ENCODE data around the gene CLCN6. TPM values are rescaled to one million over a fixed set of nuclear protein-coding genes. Genes with fewer than 3 reads are reported as not detected.
A peak's percentile ranks its signal among the peaks of the same experiment; 100 is the strongest.

The CLCN6 gene
- total RNA-seq, 2 donors from 2014 or later, result 32.1 to 49.0 TPM

DNA sequence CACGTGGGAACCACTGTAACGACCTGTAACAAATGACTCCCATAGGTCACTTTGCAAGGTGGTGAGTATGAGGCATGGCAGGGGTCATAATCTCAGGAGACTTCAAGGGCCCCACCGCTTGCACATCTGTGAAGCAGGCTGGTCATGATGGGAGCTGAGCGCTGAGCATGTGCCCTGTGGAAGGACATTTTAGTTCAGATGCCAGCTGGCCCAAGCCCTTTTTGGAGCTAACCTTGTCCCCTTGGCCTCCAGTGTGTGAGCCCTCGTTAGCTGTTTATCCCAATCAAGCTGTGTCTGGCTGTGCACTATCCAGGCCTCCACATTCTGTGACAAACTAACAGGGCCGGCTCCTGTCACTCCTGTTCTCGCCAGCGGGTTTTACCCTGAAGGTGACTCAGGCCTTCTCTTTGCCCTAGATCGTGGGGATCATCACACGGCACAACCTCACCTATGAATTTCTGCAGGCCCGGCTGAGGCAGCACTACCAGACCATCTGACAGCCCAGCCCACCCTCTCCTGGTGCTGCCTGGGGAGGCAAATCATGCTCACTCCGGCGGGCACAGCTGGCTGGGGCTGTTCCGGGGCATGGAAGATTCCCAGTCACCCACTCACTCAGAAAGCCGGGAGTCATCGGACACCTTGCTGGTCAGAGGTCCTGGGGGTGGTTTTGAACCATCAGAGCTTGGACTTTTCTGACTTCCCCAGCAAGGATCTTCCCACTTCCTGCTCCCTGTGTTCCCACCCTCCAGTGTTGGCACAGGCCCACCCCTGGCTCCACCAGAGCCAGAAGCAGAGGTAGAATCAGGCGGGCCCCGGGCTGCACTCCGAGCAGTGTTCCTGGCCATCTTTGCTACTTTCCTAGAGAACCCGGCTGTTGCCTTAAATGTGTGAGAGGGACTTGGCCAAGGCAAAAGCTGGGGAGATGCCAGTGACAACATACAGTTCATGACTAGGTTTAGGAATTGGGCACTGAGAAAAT is 34.0 kb downstream of the CLCN6 start:
- ATAC-seq (peak; percentile 10 to 24), DNase-seq (peak; percentile 38)
- intact Hi-C loops (cut with DNase I), result loop anchor here (2.0 to 5.0 kb wide), 2 partner anchors 53 to 127 kb away; no protein-coding TSS in a partner anchor

DNA sequence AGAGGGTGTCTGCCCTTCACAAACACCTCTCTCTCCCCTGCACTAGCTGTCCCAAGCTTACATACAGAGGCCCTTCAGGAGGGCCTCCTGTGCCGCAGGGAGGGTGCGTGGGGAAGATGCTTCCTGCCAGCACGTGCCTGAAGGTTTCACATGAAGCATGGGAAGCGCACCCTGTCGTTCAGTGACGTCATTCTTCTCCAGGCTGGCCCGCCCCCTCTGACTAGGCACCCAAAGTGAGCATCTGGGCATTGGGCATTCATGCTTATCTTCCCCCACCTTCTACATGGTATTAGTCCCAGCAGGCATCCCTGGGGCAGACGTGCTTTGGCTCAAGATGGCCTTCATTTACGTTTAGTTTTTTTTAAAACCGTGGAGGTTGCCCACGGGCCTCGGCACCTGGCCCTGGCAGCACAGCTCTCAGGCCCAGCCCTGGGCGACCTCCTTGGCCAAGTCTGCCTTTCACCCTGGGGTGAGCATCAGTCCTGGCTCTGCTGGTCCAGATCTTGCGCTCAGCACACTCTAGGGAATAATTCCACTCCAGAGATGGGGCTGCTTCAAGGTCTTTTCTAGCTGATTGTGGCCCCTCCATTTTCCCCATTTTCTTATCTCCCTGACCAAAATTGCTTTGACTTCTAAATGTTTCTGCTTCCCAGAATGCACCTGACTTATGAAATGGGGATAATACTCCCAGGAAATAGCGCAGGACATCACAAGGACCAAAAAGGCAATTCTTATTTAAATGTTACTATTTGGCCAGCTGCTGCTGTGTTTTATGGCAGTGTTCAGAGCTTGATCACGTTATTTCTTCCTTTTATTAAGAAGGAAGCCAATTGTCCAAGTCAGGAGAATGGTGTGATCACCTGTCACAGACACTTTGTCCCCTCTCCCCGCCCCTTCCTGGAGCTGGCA is 35.5 kb downstream of the CLCN6 start:
- ATAC-seq, result peak; percentile 14 to 30
- DNase-seq, result peak; percentile 59
- intact Hi-C loops (cut with DNase I), result no loop called here

DNA sequence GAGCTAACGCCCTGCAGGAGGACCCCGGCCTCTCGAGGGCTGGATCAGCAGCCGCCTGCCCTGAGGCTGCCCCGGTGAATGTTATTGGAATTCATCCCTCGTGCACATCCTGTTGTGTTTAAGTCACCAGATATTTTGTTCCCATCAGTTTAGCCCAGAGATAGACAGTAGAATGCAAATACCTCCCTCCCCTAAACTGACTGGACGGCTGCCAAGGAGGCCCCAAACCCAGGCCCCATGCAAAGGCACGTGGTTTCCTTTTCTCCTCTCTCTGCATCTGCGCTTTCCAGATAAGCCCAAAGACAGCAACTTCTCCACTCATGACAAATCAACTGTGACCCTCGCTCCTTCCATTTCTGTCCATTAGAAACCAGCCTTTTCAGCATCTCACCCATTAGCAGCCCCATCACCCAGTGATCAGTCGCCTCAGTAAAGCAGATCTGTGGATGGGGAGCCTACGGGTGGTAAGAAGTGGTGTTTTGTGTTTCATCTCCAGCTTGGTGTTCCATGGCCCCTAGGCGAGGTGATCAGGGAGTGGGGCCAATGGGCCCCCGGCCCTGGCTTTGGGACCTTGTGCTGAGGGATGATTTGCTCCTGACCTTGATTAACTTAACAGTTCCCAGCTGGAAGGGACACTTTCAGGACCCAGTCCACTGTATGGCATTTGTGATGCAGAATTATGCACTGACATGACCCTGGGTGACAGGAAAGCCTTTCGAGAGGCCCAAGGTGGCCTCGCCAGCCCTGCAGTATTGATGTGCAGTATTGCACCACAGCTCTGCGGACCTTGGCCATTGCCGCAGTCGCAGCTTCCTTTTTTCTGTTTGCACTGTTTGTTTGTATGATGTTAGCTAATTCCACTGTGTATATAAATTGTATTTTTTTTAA is 36.4 kb downstream of the CLCN6 start:
- DNase-seq, result peak; percentile 50
- peak in 1 of 2 donors; percentile 9 for ATAC-seq
- intact Hi-C loops (cut with DNase I), result no loop called here

DNA sequence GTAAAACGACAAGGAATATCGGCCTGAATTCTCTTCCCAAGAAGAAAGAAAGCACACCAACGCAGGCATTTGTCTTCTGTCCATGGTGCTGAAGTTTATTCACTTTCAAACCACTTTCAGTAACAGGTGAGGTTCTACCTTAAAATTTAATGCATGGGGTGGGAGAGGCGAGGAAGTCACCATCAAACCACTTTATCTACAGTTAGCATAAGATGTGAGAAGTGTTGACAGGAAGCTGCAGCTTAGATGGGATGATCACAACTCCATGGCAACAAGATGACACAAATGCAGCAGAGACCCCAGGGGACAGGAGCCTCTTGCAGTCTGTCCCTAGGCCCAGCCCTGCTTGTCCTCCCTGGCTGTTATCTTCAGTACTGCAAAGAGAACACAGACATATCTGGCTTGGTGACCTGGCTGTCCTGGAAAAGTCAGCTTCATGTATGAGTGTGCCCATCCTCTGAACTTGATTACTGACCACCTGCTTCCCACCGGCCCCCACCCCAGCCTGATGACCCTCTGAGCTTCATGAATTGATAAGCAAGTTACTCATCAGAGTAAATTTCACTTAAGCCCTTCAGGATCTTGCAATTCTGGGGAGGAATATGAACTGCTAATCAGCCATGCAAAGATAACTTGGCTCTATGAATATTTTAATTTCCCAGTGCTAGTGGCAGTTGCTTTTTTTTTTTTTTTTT is 39.8 kb downstream of the CLCN6 start:
- ATAC-seq, result no peak
- DNase-seq, result no peak
- intact Hi-C loops (cut with DNase I), result no loop called here

DNA sequence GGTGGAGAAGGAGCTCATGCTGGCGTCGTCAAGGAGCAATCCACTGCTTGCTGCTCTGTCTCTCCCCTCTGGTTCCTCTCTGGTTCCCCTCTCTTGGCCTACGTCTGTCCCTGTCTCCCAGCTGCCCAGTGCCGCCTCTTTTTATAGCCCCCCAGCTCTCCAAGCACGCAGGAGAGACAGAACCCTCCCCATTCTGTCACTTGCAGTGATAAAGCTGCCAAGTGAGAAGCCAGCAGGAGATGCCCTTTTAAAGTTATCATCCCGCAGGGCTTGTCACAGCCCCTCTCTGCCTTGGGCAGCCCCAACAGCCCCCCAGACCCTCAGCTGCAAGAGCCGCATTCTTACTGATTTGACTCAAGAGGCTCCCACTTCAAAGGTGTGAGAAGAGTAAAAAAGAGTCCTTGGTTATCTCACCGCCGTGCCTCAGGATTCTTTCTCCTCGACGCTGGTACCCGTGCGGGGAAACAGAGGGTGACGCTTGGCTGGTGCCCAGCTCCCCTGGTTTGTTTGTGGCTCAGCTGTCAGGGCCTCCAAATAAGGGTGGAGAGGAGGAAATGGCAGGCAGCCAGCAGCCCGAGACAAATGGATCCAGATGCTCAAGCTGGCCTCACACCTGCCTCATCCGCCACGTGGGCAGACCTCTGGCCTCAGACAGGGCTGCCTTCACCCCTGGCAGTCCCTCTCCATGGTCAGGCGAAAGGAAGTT is 41.8 kb downstream of the CLCN6 start, which contains the start of gene NPPA:
TSS of gene NPPA (minus strand) at position 117 of the 706 bp plus-strand sequence. CDS start at position 18, 99 bp downstream.
- intact Hi-C loops (cut with DNase I), result loop anchor here in 1 of 2 donors (1.0 to 2.0 kb wide), 2 partner anchors 26 to 39 kb away; no protein-coding TSS in a partner anchor
- ATAC-seq, result peak; percentile 60 to 64

DNA sequence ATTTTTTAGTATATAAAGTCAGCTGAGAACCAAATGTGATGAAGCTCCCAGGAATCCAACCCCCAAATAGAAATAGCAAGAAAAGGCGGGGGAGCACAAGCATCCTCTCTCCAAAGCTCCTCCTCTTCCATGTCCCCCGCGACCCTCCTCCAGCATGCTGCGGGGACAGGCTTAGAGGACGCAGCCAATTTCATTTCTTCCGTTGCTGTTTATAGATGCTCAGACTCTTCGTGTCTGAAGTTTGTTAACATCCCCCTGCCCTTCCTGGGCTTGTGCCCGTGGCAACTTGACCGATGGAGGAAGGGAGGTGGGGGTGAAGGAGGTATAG is 42.3 kb downstream of the CLCN6 start:
- ATAC-seq (peak in 1 of 2 donors; percentile 5), DNase-seq (no peak)
- intact Hi-C loops (cut with DNase I), result loop anchor here in 1 of 2 donors (1.0 to 2.0 kb wide), 2 partner anchors 26 to 38 kb away; no protein-coding TSS in a partner anchor

More for the DNA sequence above, 41.8 kb downstream of the CLCN6 start, which contains the start of gene NPPA:
- DNase-seq, result peak; percentile 91

DNA sequence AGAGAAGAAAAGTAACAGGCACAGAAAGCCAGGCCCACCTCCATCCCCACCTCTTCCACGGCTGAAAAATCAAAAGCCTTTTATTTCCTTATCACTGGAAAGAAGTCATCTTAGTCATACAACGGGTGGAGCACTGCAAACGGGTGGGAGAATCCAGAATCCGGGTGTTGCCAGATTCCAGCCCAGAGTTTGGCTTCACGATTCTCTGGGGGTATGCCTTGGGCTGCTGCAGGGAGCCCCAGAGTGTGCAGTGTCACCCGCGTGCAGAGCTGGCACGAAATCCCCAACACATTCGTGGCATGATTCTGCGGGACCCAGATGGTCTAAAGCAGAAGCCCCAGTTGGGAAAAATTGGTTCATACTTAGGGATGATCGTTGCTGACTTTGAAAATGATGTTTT is 44.2 kb downstream of the CLCN6 start:
- intact Hi-C loops (cut with DNase I), result no loop called here
- no peak for ATAC-seq
- no peak for DNase-seq

DNA sequence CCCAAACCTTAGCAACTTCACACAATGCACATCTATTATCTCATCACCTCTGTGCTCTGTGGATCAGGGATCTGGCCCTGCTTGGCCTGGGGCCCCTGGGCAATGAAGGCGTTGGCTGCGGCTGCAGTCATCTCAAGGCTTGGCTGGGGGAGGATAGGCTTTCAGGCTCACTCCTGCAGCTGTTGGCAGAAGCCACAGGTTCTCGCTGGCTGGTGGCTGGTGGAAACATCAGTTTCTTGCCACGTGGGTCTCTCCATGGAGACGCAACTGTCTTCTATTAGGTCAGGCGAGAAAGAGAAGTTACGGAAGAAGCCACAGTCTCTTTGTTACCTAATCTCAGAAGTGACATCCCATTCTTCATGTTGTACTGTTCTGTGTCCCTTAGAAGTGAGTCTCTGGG is 45.2 kb downstream of the CLCN6 start:
- intact Hi-C loops (cut with DNase I), result no loop called here
- ATAC-seq (no peak), DNase-seq (no peak)

DNA sequence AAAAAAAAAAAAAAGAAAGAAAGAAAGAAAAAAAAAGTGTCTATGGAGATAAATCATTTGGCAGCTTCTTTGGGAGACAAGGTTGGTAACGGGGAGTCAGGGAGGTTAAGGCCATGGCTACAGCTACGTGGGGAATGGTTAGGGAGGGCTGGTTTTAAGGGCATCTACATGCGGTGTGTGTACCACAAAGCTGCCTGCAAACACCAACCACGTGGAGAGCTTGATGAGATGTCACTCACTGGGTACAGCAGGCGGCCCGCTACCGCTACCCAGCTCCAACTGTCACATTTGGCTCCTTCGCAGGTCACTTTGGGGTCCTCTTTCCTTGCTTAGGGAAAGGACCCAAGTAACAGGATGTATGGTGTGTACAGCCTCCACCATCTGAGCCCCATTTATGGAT is 48.5 kb downstream of the CLCN6 start:
- intact Hi-C loops (cut with DNase I), result no loop called here
- no peak for ATAC-seq
- no peak for DNase-seq

DNA sequence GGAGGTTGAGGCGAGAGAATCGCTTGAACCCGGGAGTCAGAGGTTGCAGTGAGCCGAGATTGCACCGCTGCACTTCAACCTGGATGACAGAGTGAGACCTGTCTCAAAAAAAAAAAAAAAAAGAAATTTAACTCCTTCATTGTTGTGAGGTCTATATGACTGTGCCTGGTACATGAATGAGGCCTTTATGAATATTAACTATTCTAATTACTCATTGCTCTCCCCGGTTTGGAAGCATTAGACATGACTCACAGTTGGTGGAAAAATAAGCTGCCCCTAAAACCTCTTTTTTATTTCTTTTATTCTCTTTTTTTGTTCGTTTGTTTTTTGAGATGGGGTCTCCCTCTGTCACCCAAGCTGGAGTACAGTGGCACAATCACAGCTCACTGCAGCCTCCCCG is 49.4 kb downstream of the CLCN6 start:
- intact Hi-C loops (cut with DNase I), result no loop called here
- no peak for ATAC-seq

DNA sequence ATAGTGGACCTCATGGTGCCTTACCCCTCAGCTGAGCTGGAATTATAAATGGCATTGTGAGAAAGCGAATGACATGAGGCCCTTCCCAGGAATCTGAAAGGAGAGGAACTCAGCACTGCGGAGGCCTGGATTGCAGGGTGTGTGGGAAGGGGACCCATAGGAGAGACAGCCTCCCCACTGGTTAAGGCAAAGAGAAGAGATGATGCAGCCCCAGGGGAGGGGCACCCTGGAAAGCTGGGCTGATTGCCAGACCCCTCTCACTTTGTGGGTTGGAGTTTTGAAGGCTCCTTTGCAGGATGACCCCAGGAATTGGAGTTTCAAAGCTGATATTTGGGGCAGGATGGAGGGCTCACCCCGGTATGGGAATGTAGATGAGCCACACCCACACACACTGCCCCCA is 50.7 kb downstream of the CLCN6 start:
- DNase-seq (no peak), ATAC-seq (peak in 1 of 2 donors; percentile 22)
- intact Hi-C loops (cut with DNase I), result no loop called here

More for the DNA sequence above, 49.4 kb downstream of the CLCN6 start:
- DNase-seq, result no peak

DNA sequence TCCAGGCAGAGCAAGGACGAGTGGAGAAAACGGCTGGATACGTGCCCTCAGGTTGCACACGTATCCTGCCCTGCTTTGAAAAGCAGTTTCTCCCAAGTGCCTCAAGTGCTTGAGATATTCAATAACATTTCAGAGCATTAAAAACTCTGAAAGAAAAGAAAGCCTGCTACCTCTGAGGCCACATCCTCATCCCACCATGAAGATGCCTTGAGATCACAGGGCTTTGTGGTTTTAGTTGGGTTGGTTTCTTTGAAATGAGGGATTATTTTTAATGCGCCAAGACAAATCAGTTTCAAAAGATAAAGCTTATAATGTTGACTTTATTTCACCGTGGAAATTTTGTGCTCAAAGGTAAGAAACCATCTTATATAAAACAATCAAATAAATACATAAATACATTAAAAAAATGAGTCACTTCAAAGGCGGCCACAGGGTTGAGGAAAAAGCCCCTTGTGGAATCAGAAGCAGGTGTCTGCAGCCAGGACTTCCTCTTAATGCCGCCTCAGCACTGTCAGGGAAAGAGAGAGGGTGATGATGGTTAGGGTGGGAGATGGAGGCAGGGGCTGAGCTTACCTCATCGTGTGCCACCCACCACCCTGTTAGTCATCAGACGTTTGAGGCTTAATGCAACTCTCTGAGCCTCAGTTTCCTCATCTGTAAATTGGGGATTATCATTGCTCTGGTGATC is 51.3 kb downstream of the CLCN6 start:
- ATAC-seq (no peak), DNase-seq (no peak)
- intact Hi-C loops (cut with DNase I), result no loop called here

DNA sequence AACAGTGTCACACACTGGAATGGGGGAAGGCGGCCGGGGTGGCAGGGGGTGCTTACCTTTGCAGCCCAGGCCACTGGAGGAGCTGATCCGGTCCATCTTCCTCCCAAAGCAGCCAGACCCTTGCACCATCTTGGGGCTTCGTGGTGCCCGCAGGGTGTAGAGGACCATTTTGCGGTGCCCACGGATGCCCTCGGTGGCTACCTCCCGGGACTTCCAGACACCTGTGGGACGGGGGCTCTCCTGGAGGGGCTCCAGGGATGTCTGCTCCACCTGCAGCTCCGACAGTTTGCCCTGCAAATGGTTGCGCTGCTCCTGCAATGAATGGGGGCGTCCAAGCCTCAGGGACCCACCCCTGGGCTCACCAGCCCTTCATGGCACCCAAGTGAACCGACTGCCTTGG is 52.2 kb downstream of the CLCN6 start:
- DNase-seq, result no peak
- ATAC-seq, result no peak
- intact Hi-C loops (cut with DNase I), result loop anchor here in 1 of 2 donors (2.0 kb wide), 1 partner anchor 49 kb away; no protein-coding TSS in a partner anchor

DNA sequence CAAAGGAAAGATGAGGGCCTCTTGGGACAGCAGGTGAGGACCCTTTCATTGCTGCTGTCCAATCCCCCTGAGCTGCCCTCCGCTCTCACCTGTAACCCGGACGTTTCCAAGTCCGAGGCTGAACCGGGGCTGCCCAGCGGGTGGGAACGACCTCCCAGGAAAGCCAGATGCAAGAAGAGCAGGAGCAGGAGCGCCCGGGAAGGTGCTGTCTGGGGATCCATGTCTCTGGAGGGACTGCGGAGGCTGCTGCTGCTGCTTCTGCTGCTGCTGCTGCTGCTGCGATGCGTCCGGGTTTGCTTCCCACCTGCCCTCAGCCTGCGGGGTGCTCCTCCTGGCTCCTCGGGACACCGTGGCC is 52.6 kb downstream of the CLCN6 start, which contains the start of gene NPPB:
TSS of gene NPPB (minus strand) at position 333 of the 355 bp plus-strand sequence. CDS start at position 221, 112 bp downstream.
- intact Hi-C loops (cut with DNase I), result loop anchor here in 1 of 2 donors (2.0 kb wide), 1 partner anchor 48 kb away; no protein-coding TSS in a partner anchor
- ATAC-seq, result no peak
- DNase-seq, result no peak

DNA sequence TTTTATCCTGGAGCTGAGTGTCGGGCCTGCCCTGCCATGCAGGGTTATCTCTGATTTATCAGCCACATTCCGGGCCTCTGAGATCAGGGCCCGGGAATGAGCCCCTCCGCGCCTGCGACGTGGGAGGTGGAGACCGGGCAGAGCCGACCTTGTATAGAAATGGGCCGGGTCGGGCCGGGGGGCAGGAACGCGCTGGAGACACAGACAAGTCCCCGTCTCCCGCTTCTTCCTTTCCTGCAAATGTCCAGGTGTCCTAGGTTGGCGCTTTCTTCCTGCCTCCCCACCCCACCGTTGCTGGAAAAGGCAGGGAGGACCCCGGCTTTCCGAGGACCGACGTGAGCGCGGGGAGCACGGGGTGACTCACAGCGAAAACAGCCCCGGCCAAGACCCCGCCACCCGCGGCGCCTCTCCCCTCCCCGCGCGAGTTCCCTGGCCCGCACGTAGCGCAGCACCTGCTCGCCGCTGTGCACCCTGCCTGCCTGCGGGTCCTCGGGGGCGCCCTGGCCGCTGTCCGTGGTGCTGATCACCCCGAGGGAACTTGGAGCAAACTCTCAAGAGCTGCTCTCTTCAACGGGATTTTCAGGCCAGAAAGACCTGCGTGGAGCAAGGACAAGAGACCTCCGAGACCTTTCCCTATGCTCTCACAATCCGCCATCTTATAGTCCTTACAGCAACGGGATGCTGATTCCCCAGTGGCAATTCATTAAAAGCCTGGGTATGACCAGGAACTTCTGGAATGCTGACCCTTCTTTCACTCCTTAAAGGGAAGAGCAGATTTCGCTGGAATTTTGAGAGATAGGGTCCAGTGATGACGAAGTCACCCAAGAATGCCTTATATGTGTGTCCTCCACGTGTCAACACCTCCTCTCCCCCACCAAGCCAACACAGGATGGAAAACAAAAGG is 53.2 kb downstream of the CLCN6 start:
- peak; percentile 77 to 88 for ATAC-seq
- intact Hi-C loops (cut with DNase I), result loop anchor here in 1 of 2 donors (2.0 kb wide), 1 partner anchor 48 kb away; no protein-coding TSS in a partner anchor
- peak; percentile 76 for DNase-seq
